GM12874 (cell line): ENCODE measurements around the gene CITED4.

ENCODE experiments used
- CTCF ChIP-seq: IDR thresholded peaks from 2 replicates; pipeline ENCODE4 v1.5.1; 2011; ENCODE audit warnings: low read depth, mild to moderate bottlenecking, control low read depth, low read length, moderate library complexity; ENCODE audit not compliant: insufficient read depth

CITED4 gene

GRCh38 chr1:40857737-40858136 is 4.4 kb downstream of the CITED4 start:
- TF ChIP-seq CTCF = no peak

DNA sequence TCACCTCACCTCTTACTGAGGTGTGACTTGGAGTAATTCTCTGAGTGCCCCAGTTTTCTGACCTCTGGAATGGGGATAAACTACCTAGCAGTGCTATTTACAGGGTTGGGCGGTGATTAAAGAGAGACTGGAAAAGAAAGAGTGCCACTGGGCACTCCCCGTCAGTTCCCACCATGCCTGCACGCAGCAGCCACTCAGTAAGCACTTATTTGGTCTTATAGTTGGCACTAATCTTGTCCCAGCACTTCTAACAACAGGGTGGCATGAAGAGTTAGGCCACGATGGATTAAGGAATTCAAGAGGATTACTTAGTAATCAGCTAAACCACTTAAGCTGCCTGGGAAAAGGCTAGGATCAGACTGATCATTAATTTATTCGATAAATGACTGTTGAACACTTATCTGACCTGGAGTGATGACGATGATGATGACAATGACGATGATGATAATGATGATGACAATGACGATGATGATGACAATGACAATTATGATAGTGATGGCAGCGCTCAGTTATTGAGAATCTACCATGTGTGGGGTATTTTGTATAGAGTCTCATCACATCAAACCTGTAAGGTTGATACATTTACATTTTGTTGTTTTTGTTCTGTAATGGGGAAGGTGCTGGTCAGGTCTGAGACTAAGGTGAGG is 5.4 kb downstream of the CITED4 start:
- TF ChIP-seq CTCF = no peak

- TF ChIP-seq CTCF = no peak
Measured at GRCh38 chr1:40856116-40856515, 6.0 kb downstream of the CITED4 start.

DNA sequence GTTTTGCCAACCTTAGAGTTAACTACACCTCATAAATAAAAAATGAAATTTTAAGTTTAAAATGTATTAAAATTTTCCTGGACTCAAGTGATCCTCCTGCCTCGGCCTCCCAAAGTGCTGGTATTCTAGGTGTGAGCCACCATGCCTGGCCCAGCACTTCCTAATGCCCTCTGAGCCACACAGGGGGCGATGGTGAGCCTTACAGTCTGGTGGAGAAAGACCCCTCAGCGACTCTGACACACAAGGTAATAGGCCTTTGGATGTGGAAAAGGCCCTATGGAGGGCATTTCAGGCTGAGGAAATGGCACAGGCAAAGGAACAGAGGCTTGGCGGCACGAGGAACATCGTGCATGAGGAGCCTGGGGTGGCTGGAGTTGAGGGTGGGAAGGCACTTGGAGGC is 6.7 kb downstream of the CITED4 start:
- peak; percentile 42; the same call in 1 of the 2 replicates for TF ChIP-seq CTCF

GRCh38 chr1:40853885-40854170 is 8.3 kb downstream of the CITED4 start:
- TF ChIP-seq CTCF = no peak

GRCh38 chr1:40853113-40853884 is 8.9 kb downstream of the CITED4 start:
- no peak for TF ChIP-seq CTCF

DNA sequence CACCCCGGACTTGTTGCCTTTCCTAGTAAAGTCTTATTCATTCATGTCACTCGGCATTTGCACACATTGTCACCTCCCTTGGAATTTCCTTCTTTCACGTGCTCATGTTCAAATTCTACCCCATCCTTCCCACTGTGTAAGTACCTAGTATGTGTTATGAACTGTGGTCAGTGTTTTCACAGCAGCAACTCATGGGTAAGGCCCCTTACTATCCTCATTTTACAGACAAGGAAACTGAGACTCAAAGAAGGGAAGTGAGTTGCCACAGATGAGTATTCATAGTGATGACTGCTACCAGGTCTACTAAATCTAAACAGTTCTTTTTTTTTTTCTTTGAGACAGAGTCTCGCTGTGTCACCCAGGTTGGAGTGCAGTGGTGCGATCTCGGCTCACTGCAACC is 10.5 kb downstream of the CITED4 start:
- no peak for TF ChIP-seq CTCF
